GM19455 (cell line): ENCODE results near the gene TRAF3.

ENCODE experiments used
- ATAC-seq: cut with Tn5 transposase; IDR thresholded peaks from one replicate; pipeline ENCODE4 v1.9.1; 2021; ENCODE audit not compliant: unreplicated experiment

The TRAF3 gene

DNA sequence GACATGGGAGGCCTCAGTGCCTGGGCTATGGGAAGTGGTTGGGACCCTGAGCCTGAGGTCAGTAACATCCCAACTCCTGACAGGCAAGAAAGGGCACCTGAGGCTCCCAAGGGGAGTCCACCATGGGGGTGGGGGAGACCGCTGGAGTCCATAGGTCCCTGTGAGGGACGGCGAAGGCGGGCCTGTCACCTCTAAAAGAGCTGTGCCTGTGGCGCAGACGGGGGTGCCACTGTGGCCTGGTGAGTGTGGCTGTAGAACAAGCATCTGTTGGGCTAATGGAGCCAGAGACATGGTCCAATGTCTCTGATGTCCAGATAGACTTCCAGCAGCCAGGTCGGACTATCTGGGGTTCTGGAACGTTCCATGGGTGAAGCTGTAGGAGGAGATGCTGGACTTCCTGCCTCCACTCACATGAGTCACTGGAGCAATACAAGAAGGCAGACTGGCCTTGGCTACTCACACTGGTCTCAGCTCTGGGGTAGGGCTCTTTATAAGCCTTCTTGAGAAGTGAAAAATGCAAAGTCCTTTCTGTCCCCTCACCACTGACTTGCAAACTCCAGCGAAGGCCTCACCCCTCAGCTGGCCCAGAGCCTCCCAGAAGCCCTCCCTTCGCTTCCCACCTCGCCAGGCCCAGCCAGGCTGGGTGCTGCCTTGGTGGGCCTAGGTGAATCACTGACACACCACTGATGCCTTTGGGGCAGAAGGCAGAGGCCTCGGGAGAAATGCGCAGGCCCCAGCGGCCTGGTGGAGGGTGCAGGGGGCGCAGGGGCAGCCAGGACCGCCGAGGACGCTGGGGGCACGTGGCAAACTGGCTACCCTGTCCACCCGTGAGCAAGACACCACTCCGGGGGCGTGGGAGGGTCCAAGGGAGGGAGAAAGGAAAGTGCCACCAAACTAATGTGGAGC, 1.1 kb upstream of the TRAF3 start:
- no peak for ATAC-seq

DNA sequence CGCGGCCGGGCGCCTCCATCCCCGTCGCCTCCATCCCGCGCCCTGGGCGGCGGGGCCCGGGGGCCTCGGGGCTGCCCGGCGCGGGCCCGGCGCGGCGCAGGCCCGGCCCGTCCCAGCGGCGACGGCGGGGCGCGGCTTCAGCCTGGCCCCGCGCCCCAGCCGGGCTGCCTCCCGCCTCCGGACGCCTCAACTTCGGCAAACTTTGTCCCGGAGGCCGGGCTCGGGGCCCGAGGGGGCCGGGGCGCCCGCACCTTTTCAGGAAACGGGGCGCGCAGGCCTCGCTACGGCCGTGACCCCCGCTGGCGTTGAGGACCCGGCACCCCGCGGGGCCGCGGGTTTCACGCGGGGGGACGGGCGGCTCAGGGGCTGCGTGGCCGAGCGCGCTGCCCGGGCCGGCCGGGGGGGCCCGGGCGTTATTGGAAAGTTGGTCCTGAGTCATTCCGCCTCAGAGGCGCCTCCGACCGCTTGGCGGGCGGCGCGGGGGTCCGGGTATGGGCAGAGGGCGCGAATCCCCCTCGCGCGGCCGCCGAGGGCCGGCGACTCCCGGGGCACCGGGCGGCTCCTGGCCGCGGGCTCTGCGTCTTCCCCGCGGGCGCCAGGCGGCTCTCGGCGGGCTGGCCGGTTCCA, 575 bp downstream of the TRAF3 start:
- ATAC-seq = peak; percentile 17

DNA sequence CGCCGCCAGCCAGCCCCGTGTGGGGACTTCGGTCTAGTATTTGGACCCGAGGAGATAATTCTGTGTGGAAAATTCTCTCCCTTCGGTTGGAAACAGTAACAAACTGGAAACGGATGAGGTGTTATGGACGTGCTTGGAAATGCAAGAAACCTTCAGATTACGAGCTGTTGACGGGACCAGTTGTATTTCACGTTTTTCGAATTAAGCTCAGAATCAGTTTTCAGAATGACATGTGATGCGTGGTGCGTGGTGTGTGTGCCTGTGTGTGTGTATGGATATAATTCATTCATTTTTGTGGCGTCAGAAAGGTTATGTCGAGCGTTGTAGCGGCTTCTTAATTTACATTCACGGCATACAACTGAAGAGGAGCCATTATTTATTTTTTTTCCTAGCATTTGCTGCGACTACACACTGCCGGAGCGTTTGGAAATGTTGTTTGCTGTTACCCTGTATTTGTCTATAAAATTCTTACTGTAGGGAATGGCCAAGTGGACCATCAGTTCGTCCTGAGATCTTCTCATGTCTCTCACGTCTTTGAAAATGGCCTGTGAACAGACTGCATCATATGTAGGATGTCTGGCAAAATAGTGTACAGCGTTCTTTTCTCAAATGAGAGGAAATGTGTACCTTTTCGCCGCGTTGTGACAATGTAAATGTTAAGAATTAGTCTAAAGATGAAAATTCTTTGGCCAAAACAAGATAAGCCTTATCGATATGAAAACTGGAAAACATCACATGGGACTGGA, 1.3 kb downstream of the TRAF3 start:
- no peak for ATAC-seq

DNA sequence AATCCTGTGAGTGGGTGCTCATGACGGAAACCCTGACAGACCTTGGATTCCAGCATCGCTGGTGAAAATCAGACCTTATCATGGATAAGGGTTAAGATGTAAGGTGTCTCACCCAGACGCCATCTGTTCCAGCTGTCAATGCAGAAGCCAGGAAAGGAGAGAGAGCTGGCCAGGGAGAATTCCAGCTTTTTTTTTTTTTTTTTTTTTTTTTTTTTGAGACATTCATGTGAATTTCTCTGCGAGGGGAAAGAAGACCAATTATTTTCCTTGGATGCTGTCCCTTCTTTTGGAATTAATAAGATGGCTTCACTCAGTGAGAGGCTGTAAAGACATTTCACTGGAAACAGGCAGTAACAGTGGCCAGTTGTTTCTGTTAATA, 1.8 kb downstream of the TRAF3 start:
- ATAC-seq = no peak

DNA sequence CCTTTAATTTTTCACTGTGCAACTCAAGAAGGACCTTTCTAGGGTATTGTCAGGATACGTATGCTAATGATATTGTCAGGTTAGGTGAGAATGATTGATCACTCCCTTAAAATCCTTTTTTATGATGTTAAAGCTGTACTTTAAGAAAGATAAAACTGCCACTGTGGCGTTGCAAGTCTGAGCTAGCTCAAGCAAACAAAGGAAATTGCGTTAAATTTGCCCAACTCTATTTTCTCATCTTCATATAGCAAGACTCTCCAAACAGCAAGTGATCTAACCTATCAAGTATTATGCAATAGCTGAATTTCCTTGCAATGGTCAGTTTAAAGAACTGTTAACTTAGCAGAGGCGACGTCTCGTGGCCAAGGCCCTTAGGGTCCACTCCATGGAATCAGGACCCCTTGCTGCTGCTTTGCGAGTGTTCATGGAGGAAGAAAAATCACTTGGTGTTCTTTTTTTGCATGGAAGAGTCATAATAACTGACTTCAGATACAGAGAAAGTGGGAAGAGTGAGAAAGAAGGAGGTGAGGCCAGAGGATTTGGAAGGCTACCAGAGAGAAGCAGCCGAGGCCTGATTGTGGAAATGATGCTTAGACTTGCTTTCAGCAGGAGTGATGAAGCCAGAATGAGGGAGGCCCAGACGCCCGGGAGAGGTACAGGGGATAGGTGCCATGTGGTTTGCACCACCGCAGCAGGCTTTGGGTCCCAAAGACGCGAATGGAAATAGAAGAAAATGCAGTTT, 2.5 kb downstream of the TRAF3 start:
- no peak for ATAC-seq

DNA sequence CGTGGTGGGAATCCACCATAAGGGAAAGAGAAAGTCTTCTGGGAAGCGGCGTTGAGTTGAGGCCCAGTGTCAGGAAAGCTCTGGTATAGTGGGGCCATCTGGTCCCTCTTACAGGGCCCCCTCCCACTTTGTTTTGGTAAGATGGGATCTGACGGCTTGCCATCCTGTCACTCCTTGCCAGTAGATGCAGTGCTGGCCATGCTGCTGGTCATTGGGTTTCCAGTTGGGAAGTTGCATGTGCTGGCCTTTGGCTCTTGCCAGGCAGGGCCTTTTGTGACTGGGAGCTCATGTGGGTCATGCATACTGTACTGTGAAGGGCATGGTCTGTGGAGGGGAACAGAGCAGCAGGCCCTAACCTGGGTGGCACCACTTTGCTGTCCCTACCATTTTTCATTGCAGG, 3.8 kb downstream of the TRAF3 start:
- no peak for ATAC-seq

DNA sequence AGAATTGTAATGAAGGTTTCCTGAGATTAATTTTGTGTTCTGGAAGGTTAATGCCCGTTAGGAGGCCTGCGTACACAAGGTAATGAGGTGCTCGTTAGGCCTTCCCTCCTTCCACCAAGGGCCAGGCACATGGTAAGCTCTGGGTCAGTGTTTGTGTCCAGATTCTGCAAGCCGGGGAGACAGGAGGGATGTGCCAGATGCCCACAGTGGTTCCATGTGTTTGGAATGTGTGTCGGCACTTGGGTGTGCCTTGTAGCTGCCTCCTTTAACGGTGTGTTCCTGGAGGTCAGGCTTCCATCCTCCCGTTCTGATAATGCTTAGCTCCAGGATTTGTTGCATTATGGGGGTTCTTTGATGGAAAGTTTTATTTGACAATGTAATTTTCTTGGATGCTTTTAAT, 5.7 kb downstream of the TRAF3 start:
- no peak for ATAC-seq

DNA sequence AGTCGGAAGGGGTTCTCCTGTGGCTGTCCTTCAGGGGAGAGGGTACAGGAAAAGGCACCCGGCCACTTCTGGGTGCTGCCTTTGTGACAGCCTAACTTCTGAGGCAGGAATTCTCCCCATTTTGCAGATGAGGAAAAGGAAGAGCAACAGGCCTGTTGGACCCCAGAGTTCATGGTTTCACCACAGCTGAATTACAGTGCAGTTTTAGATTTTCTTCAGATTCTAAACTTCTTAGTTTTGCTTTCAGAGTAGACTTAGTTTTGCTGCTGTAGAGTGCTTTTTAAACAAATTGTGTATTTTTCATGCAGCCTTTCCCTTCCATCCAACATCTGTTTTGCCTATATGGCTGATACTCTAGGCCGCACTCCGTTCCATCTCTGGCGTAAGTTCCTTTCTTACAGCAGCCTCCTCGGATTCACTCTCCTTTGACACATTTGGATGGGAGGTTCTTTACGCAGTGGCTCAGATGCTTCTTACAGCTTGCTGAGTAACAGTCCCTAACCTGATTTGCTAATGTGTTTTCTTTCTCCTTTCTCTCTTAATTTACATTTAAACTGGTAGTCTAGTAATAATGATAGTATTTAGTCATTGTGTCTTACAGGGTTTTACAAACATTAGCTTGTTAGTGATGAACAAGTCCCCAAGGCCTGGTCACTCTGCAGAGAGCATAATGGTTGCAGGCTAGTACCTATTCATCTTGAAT, 7.8 kb downstream of the TRAF3 start:
- ATAC-seq = no peak

DNA sequence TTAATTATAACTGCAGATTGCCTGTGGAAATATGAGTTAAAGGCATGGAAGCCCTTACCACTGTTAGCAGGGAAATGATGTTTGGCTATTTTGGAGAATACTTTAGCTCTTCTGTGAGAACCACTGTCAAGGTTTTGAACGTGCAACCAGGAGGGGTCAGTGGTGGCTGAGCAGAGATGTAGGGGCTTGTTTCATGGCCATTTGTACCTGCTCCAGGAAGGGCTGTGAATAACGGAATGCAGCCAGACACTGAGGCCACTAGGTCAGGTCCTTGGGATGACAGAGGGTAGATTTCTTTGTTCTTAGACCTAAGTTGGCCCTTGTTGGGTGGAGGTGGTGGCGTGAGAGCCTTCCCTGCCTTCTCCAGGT, 8.3 kb downstream of the TRAF3 start:
- no peak for ATAC-seq

DNA sequence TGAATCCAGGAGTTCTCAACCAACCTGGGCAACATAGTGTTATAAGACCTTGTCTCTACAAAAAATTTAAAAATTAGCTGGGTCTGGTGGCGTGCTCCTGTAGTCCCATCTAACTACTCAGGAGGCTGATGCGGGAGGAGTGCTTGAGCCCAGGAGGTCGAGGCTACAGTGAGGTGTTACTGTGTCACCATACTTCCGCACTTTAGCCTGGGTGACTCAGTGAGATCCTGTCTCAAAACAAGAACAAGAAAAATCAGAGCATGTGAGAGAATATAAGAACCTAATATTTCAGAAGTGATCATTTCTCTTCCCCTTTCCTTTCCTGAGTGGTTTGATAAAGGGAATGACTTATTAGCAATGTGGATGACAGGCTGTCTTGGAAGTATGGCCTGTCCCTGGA, 9.5 kb downstream of the TRAF3 start:
- ATAC-seq = no peak

DNA sequence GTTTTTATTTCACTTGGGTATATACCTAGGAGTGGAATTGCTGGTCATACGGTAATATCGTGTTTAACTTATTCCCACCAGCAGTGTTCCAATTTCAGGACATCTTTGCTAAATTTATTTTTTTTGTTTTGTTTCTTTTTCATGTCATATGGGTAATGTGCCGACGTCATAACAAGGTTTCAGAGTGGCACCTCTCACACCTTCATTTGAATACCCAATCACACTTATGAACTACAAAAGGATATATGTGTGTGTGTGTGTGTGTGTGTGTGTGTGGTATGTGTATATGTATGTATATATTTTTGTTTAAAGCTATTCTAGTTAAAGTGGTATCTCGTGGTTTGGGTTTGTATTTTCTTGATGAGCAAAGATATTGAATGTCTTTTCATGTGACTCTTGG, 12.1 kb downstream of the TRAF3 start:
- ATAC-seq = no peak

DNA sequence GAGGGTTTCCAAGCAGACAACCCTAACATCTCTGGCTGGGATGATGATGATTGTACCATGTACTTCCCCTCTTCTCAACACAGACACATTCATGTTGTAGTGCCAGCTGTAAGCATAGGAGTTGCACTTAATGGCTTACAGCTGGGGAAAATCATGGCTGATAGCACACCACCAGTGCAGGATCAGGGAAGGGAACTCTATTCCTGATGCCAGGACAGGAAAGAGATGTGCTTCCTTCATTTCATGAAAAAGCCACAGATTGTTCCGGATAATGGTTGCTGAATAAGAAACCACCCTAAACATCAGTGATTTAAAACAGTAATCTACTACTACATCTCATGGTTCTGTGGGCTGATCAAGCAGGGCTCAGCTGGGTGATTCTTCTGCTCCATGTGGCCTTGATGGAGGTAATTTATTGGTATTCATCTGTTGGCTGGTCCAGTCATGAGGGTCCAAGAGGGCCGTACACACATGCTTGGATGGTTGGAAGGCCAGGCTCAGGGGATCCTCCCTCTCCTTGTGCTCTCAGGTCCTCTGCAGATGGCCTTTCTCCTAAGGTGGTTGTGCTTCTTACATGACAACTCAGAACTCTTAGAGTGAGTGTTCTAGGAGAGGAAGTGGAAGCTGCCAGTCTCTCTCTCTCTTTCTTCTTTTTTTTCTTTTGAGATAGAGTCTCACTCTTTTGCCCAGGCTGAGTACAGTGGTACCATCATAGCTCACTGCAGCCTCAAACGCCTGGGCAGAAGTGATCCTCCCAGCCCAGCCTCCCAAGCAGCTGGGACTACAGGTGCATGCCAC, 16.5 kb downstream of the TRAF3 start:
- ATAC-seq = no peak

DNA sequence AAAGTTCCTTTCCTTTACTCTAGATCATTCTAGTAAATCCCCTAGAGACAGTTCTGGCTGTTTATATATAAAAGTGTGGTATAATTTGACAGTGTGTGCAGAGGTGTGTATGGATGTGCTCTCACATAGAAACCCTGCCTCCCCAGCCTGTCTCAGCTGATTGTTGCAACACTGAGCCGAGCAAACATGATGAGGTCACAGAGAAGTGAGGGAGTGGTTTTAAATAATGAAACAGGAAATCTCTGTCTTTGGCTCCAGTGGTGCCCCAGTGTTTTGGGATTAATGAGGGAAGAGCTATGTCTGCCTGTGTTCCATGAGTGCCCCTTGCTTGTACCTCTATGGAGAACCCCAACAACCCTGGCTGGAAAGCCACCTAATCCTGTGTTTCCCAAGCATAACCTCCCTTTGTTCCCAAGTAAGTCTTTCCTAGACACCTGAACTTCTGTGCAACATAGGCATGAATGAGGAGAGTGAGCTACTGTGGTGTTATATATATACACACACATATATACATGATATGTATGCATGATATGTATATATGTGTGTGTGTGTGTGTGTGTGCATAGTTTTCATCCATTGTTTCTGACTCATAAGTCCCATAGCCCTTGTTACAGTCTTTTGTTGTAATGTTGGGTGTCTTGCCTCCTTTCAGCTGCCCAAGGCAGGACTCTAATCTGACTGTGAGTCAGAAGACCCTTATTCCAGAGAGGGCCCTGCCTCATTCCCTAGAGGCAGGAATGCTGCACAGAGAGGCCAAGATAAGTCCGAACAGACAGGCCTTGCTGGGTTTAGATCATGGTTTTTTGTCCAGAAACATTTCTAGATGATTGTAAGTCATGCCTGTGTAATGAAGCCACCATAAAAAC, 18.0 kb downstream of the TRAF3 start:
- ATAC-seq = no peak

DNA sequence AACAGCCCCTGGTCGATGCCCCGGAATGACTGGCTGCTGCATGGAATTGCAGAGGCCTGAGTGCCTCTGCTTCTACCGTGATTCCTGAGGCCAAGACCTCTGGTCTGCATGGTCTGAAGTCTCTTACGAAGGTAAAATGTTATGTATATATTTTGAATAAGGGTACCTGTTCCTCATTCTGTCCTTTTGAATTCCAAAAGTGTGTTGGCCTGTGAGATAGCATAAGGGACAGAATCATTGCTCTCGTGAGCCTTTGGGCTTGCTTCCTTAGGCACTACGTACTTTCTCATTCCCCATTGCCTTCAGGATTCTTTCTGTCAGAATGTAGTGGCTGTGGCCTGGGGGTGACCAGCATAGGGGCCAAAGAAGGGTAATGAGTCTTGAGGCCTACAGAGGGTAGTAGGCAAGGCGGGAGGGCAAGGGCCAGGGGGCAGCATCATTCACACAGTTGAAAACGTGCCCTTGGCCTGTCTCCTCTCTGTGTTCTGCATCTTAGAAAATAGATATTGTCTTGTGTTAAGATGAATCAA, 19.5 kb downstream of the TRAF3 start:
- ATAC-seq = no peak

DNA sequence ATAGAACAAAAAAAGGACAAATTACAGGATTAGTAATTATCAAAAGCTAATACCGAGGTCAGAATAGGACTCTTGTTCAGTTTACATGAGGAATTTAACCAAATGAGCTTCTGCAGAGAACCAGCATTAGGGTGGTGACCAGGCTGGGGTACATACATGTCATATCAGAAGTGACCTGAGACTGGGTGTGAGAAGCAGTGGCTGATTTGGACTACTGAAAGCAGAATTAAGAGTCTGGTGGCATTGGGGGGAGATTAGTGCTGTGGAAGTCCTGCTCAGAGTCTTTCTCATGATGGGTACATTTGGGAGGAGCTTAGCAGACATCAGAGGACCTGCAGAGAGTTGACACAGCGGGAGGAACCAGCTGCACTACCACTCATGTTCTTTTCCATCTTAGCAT, 21.7 kb downstream of the TRAF3 start:
- ATAC-seq = no peak

DNA sequence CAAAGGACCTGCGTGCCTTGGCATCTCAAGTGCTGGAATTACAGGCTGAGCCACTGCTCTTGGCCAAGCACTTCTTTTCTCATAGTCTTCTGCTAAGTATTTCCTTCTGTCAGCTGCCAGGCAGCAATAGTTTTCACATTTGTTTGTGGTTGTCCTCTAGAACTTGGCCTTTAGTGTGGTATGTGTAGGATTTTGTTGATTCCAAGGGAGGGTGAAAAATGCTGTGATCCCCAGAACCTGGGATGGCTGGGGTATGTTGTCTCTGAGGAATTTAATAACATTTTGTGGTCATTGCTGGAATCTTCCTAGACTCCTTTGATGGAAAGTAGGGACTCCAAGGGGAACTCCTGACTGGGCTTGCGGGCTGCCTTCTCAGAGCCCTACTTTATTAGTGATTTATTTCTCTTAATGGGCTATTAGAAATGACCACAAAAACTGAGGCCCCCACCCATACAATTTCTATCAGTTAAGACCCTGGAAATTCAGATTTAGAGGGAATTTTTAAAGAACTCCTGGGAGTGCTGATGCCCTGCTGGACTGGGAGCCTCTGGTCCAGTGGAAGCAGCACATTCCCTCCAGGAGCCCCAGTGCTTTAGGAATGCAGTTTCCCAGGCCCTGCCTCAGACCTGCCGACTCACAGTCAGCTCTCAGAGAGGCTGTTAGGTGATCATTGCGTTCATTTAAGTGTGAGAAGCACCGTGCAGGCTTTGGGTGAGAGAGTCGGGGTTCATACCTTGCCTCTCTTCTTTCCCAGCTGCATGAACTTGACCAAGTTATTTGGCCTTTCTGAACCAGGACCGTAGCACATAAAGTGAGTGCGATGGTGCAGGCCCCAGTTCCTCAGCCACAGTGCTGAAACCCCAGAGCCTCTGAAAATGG, 22.7 kb downstream of the TRAF3 start:
- no peak for ATAC-seq

DNA sequence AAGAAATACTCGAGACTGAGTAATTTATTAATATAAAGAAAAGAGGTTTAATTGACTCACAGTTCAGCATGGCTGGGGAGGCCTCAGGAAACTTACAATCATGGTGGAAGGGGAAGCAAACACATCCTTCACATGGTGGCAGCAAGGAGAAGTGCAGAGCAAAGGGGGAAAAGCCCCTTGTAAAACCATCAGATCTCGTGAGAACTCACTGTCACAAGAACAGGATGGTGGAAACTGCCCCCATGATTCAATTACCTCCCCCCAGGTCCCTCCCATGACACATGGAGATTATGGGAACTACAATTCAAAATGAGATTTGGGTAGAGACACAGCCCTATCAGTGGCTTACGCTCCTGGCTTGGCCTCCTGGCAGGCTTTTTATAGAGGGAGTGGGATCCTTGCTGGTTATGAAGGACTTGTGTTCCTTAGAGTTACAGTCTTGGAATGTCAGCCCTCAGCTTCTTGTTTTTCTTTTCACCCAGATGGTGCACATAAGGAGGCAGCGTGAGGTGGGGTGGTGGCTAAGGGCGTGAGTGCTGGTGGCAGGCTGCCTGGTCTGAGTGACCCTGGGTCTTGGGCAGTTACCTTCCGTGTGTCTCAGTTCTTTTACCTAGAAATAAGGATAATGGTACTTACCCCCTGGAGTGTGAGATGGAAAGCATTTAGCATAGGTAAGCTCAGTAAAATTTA, 25.7 kb downstream of the TRAF3 start:
- ATAC-seq = no peak
